ENCODE measurements around the gene CACNA1I. TPM values are rescaled to one million over a fixed set of nuclear protein-coding genes. Genes with fewer than 3 reads are reported as not detected.

Gene CACNA1I
- total and polyA plus RNA-seq, 3 experiments from 2014 or later: 0.71 to 4.6 (median 4.6) TPM

DNA sequence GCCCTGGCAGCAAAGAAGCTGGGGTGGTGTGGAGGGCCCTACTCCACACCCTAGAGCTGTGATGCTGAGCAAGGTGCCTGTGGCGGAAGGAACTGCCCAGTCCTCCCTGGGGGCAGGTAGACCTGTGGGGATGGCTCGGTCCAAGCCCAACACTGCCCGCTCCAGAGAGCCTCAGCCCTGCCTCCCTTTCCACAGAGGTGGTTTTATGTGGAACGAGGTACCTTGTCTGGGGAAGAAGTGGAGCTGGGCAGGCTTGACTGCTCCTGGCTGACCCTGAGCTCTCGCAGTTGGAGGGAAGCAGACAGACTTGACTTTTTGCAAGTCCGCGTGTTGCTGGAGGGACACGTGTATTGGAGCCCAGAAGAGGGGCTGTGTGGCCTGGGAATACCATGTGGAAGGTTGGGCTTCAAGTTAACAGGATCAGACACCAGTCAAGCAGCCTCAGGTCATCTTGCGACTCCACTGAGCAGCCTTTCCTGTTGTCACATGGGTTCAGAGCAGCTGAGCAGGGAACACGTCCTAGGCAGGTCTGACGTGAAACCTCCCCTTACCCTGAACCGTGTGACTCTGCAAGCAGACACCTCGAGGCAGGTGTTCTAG, 117.7 kb downstream of the CACNA1I start:
- Mint-ChIP-seq H3K27ac (no peak overlapping the region), H3K4me1 (peaks cover 1 to 25% (median 4%) of the 10 kb centered on the region in 3 donors), H3K27me3 (peaks cover 22 to 50% of the 10 kb centered on the region in 2 donors), H3K4me3 (no peak overlapping the region), H3K9me3 (no peaks in the 10 kb centered on the region), H3K36me3 (peaks cover 0 to 7% (median 2%) of the 10 kb centered on the region in 3 donors)
- POLR2A ChIA-PET: interaction anchor here (1.1 to 2.7 kb wide), 3 partner anchors 9 to 245 kb away, joined by 3 to 9 read pairs (median 3); no protein-coding TSS in a partner anchor
- H3K27me3 ChIP-seq (ENCODE audit: insufficient read depth, low read length, poor library complexity, severe bottlenecking): no peaks in the 10 kb centered on the region
- no peak overlapping the region for H3K4me3 ChIP-seq (ENCODE audit: low read length)
- CTCF ChIA-PET: no interaction called here
- H3K4me1 ChIP-seq (ENCODE audit: insufficient read depth, low read length): peaks cover 9% of the 10 kb centered on the region
- DNase-seq: no peak
- H3K36me3 ChIP-seq (ENCODE audit: insufficient read depth, low read length): no peaks in the 10 kb centered on the region
- H3K9me3 ChIP-seq (ENCODE audit: low read length): no peaks in the 10 kb centered on the region
- no peak overlapping the region for H3K27ac ChIP-seq (ENCODE audit: low read depth, low read length)

DNA sequence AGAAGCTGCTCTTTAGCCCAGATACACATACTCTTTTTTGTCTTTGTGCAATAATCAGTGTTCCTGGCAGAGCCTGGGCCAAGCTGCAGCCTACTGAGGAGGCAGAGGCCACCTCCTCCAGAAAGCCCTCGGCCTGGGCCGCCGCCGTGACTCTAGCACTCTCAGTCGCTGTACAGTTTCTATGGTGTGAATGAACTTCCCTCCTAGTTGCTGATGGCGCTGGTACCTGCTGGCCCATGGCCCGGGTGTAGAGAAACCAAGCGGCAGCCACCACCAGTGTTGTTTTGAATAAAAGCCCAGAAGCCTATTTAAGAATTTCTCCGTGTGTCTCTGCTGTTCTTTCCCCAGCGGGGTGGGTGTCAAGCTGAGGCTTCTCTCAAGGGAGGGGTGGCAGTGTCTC, 118.9 kb downstream of the CACNA1I start:
- no peaks in the 10 kb centered on the region for H3K36me3 ChIP-seq (ENCODE audit: insufficient read depth, low read length)
- no peaks in the 10 kb centered on the region for H3K27me3 ChIP-seq (ENCODE audit: insufficient read depth, low read length, poor library complexity, severe bottlenecking)
- no peak overlapping the region for H3K27ac Mint-ChIP-seq
- H3K36me3 Mint-ChIP-seq: no peaks in the 10 kb centered on the region
- ChIA-PET CTCF (no interaction called here), POLR2A (interaction anchor here (1.1 to 2.7 kb wide), 3 partner anchors 10 to 244 kb away, joined by 3 to 9 read pairs (median 3); no protein-coding TSS in a partner anchor)
- no peak for DNase-seq
- H3K4me3 Mint-ChIP-seq: no peak overlapping the region
- H3K27ac ChIP-seq (ENCODE audit: low read depth, low read length): no peak overlapping the region
- H3K9me3 Mint-ChIP-seq: no peaks in the 10 kb centered on the region
- peaks cover 22 to 51% of the 10 kb centered on the region in 2 donors for H3K27me3 Mint-ChIP-seq
- H3K4me1 Mint-ChIP-seq: peaks cover 1 to 21% (median 4%) of the 10 kb centered on the region in 3 donors
- peaks cover 9% of the 10 kb centered on the region for H3K4me1 ChIP-seq (ENCODE audit: insufficient read depth, low read length)
- H3K4me3 ChIP-seq (ENCODE audit: low read length): no peak overlapping the region
- no peaks in the 10 kb centered on the region for H3K9me3 ChIP-seq (ENCODE audit: low read length)

DNA sequence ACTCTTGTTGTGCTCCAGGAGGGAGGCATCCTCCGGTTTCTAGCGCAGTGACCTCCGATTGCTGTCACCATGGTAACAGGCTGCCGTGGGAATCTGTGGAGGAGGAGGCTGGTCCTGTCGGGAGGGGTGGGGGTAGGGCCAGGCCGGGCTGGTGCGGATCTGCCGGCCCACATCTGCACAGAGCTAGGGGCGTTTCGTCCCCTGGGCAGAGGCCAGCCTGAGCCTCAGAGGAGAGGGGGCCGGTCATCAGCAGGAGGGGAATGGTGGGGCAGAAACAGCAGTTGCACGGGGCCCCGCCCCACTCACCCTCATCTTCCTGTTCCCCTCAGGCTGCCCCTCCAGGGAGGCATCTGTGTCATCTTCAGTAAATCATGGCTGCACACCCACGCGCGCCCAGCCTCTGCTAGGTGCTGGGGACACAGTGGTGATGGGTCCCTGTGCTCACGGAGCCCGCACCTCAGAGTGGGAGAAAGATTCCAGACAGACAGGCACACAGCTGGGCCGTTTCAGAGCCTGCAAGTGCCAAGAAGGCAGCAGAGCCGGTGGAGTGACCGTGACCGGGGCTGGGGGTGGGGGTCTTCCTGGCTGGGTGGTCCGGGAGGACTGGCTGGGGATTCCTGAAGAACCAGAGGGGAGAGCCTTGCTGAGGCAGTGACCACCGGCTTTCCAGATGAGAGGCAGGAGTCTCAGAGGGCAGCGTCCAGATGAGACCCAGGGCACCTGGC, 120.5 kb downstream of the CACNA1I start:
- Histone ChIP-seq H3K4me3 (ENCODE audit: low read length) (no peak overlapping the region), H3K27ac (ENCODE audit: low read depth, low read length) (no peak overlapping the region), H3K36me3 (ENCODE audit: insufficient read depth, low read length) (no peaks in the 10 kb centered on the region), H3K9me3 (ENCODE audit: low read length) (no peaks in the 10 kb centered on the region), H3K27me3 (ENCODE audit: insufficient read depth, low read length, poor library complexity, severe bottlenecking) (no peaks in the 10 kb centered on the region), H3K4me1 (ENCODE audit: insufficient read depth, low read length) (peaks cover 9% of the 10 kb centered on the region)
- Mint-ChIP-seq H3K36me3 (no peaks in the 10 kb centered on the region), H3K4me1 (peaks cover 1 to 18% (median 4%) of the 10 kb centered on the region in 3 donors), H3K27ac (no peak overlapping the region), H3K27me3 (peaks cover 24 to 57% of the 10 kb centered on the region in 2 donors), H3K9me3 (peaks cover 0 to 1% (median 0%) of the 10 kb centered on the region in 5 donors), H3K4me3 (no peak overlapping the region)
- POLR2A ChIA-PET: no interaction called here
- CTCF ChIA-PET: no interaction called here
- no peak for DNase-seq

DNA sequence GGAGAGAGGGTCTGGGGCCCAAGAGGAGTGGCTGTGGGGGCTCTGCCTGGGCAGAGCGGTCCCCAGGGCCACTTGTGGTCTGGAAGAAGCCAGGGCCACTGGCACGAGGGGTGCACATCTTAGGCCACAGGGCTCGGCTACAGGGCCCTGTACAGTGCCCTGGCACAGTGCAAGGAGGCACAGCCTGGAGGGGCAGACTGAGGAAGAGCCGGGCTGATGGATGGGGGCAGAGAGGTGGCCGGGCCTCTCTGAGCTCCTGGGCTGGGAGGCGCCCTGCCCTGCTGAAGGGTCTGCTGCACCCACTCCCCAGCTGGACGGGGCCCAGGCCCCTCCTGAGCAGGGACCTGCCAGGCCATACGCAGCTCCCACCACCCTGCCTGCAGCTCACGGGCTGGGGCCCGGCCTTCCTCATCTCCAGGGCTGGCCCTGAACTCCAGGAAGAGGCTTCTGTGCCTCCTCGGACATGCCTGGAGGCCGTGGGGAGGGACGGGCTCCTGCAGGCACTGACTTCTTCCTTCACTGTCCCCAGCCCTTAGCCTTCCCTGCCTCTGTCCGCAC, 123.5 kb downstream of the CACNA1I start:
- POLR2A ChIA-PET: no interaction called here
- Mint-ChIP-seq H3K9me3 (peaks cover 0 to 1% (median 0%) of the 10 kb centered on the region in 5 donors), H3K4me3 (no peak overlapping the region), H3K27ac (no peak overlapping the region), H3K27me3 (peaks cover 19 to 46% of the 10 kb centered on the region in 2 donors), H3K36me3 (no peaks in the 10 kb centered on the region), H3K4me1 (peaks cover 0 to 12% (median 4%) of the 10 kb centered on the region in 3 donors)
- Histone ChIP-seq H3K36me3 (ENCODE audit: insufficient read depth, low read length) (no peaks in the 10 kb centered on the region), H3K9me3 (ENCODE audit: low read length) (no peaks in the 10 kb centered on the region), H3K27me3 (ENCODE audit: insufficient read depth, low read length, poor library complexity, severe bottlenecking) (no peaks in the 10 kb centered on the region), H3K4me3 (ENCODE audit: low read length) (no peak overlapping the region), H3K4me1 (ENCODE audit: insufficient read depth, low read length) (peaks cover 9% of the 10 kb centered on the region), H3K27ac (ENCODE audit: low read depth, low read length) (no peak overlapping the region)
- CTCF ChIA-PET: no interaction called here
- DNase-seq: no peak

DNA sequence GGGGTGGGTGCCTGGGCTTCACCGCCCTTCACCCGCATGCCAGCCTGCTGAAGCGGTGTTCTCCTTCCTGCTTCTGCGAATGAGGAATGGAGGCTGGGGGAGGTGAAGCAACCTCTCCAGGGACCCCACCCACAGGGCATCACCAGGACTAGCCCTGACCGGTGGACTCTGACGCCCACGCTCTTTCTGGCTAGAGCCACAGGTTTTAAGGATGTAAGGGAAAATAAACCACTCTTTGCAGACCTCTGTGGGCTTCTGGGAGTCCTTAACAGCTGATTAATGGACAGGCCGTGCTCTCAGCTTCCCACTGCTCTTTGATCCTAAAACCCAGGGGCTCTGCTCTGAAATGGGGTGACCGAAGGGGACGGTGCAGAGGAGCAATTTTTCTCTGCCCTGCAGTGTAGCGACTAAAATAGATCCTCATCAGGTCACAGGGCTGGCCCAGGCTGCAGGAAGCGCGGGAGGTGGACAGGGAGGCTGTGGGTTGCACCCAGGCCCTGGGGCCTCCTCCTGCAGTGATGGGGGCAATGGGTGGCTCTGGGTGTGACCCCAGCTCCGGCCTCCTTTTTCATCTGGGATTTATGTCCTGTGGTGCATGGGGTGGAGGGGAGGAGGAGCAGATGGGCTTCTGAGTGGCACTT, 127.4 kb downstream of the CACNA1I start:
- Mint-ChIP-seq H3K36me3 (no peaks in the 10 kb centered on the region), H3K4me1 (no peaks in the 10 kb centered on the region), H3K4me3 (peak overlapping the region in 1 of 7 donors; percentile 18), H3K27ac (no peak overlapping the region), H3K9me3 (peaks cover 0 to 1% (median 0%) of the 10 kb centered on the region in 5 donors), H3K27me3 (peaks cover 8 to 33% of the 10 kb centered on the region in 2 donors)
- Histone ChIP-seq H3K9me3 (ENCODE audit: low read length) (no peaks in the 10 kb centered on the region), H3K36me3 (ENCODE audit: insufficient read depth, low read length) (no peaks in the 10 kb centered on the region), H3K4me3 (ENCODE audit: low read length) (no peak overlapping the region), H3K27ac (ENCODE audit: low read depth, low read length) (no peak overlapping the region), H3K4me1 (ENCODE audit: insufficient read depth, low read length) (no peaks in the 10 kb centered on the region), H3K27me3 (ENCODE audit: insufficient read depth, low read length, poor library complexity, severe bottlenecking) (no peaks in the 10 kb centered on the region)
- ChIA-PET POLR2A (no interaction called here), CTCF (no interaction called here)
- no peak for DNase-seq

DNA sequence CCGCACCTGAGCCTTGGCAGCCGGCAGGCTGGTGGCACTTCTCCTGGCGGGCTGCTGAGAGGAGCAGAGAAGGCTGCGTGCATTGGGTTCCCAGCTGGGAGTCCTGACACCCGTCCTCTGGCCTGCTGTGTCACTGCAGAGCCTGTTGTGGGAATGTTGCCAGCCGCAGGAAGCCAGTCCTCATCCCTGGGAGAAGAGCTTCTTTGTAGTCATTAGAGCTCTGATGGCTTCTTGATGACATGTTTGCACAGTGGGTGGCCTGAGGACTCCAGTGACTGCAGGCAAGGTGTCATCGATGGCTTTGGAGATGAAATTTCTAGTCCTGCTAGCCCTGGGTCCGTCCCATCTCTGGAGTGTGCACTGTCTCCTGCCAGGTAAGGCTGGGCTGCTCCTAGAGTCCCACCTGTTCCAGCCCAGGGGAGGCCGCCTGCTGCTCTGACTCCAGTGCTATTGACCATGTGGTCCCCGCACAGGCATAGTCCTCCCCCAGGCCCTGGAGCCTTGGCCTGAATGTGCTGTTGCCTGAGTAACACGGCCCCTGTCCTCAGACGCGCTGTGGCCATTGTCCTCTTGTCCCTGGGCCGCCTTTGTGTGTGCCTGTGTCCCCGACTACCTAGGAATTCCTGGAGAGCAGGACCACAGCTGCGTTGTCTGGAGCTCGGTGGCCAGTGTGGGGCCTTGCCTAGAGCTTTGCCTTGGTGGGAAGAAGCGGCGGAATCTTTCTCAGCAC, 129.2 kb downstream of the CACNA1I start:
- Histone ChIP-seq H3K4me3 (ENCODE audit: low read length) (no peak overlapping the region), H3K27ac (ENCODE audit: low read depth, low read length) (no peak overlapping the region), H3K27me3 (ENCODE audit: insufficient read depth, low read length, poor library complexity, severe bottlenecking) (no peaks in the 10 kb centered on the region), H3K9me3 (ENCODE audit: low read length) (no peaks in the 10 kb centered on the region), H3K4me1 (ENCODE audit: insufficient read depth, low read length) (no peaks in the 10 kb centered on the region), H3K36me3 (ENCODE audit: insufficient read depth, low read length) (no peaks in the 10 kb centered on the region)
- no peak for DNase-seq
- no peak overlapping the region for H3K4me3 Mint-ChIP-seq
- peaks cover 10 to 22% of the 10 kb centered on the region in 2 donors for H3K27me3 Mint-ChIP-seq
- peak overlapping the region in 1 of 8 donors; percentile 70 for H3K27ac Mint-ChIP-seq
- POLR2A ChIA-PET: no interaction called here
- H3K36me3 Mint-ChIP-seq: no peaks in the 10 kb centered on the region
- CTCF ChIA-PET: no interaction called here
- peaks cover 0 to 1% (median 0%) of the 10 kb centered on the region in 5 donors for H3K9me3 Mint-ChIP-seq
- H3K4me1 Mint-ChIP-seq: no peaks in the 10 kb centered on the region

DNA sequence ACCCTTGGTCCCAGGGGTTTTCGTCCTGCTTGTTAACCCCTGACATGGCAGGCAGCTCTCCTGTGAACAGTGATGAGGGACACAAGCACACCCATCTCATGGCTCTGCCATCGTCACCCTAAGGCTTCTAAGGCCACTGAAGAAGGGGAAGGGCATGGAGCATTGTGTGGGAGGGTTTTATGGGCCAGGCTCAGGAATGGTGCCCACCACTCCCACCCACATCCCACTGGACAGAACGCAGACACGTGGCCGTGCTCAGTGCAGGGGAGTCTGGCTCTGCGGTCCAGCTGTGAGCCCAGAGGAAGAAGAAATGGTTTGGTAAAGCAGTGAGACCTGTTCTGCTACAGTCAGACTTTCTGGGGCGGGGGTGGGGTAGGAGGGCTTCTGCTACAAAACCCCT, 130.0 kb downstream of the CACNA1I start:
- Histone ChIP-seq H3K9me3 (ENCODE audit: low read length) (no peaks in the 10 kb centered on the region), H3K4me1 (ENCODE audit: insufficient read depth, low read length) (no peaks in the 10 kb centered on the region), H3K27me3 (ENCODE audit: insufficient read depth, low read length, poor library complexity, severe bottlenecking) (no peaks in the 10 kb centered on the region), H3K36me3 (ENCODE audit: insufficient read depth, low read length) (no peaks in the 10 kb centered on the region), H3K4me3 (ENCODE audit: low read length) (no peak overlapping the region), H3K27ac (ENCODE audit: low read depth, low read length) (no peak overlapping the region)
- ChIA-PET POLR2A (no interaction called here), CTCF (no interaction called here)
- no peaks in the 10 kb centered on the region for H3K4me1 Mint-ChIP-seq
- no peak overlapping the region for H3K4me3 Mint-ChIP-seq
- H3K27ac Mint-ChIP-seq: no peak overlapping the region
- H3K9me3 Mint-ChIP-seq: peaks cover 0 to 1% (median 0%) of the 10 kb centered on the region in 5 donors
- DNase-seq: no peak
- no peaks in the 10 kb centered on the region for H3K36me3 Mint-ChIP-seq
- peaks cover 10 to 22% of the 10 kb centered on the region in 2 donors for H3K27me3 Mint-ChIP-seq

Data from CD8-positive, alpha-beta memory T cell (primary cell).